NOMO-1 (cell line): ENCODE results near the gene CNIH3.
A peak's percentile ranks its signal among the peaks of the same experiment; 100 is the strongest.

ENCODE experiments used
- DNase-seq, 2 experiments: peaks; one replicate each; lab custom pipeline; 2025; ENCODE audit not compliant: unreplicated experiment in 2 of 2; lab: John Stamatoyannopoulos, UW

The CNIH3 gene

DNA sequence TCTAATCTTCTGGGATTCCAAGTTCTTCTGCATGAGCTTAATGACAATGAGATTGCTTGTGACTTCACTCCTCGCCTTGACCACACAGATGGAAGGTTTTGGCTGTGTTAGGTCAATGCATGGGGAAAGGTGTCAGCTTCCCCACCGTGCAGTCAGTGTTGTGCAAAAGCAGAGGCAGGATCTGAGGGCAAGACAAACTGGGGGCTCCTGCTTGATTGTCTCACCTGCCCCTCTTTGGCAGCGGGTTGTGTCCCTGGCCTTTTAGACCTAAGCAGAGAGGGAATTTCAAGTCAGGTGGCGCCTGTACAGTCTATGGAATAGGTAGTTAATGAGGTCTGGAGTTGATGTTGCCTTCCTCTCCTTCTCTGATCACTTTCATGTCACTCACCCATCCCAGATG is 150.1 kb downstream of the CNIH3 start:
- DNase-seq: no peak

GRCh38 chr1:224767031-224767430 is 150.9 kb downstream of the CNIH3 start:
- DNase-seq: no peak

- no peak for DNase-seq
Measured at GRCh38 chr1:224767676-224768075, 151.6 kb downstream of the CNIH3 start.

DNA sequence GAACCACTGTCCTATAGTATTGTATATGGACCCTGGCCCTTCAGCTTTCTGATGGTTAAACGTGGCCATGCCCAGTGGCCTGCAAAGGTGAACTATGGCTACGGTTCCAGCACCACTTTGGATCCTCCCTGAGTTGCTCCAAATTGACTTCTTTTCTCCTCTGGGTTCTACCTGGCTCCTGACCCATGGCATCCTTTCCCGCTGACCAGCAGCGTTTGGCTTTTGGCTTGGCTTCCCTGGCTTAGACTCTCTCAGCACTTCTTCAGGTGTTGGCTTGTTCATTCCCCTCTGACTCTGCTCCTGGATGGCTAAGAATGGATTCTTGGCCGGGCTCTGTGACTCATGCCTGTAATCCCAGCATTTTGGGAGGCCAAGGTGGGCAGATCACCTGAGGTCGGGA is 152.9 kb downstream of the CNIH3 start:
- DNase-seq: no peak

- DNase-seq: no peak
Measured at GRCh38 chr1:224769452-224770335, 153.6 kb downstream of the CNIH3 start.

DNA sequence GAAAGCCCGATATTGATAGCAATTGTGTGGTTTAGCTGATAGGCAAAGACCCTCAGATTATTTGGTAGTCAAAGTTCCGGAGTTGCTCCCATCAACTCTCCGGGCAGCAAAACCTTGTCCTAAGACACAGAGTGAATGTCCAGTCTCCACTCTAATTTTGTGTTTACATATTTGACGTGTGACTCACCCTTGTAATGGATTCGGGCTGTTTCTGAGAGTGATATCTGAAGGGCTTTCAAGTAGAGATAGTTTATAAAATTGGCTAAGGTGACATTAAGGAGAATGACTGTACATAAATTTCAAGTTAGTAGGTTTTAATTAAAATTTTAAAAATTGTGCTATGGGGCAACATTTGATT is 154.2 kb downstream of the CNIH3 start:
- DNase-seq: no peak

DNA sequence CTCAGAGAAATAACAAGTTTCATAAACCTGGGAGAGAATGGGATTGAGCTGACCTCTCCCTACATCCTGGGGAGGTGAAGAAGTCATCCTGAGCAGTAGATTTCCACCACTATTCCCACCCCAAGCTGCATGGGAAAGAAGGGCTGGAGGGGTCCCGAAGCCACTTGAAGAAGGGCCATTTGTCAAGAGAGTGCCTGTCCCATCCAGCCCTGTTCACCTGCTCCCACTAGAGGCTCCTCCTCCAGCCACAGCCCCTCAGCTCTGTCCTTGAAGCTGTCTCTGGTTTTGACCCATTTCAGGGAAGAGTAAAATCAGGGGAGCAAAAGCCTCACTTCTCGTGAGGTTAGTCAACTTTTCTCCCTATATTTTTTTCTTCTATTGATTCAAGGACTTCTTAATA is 157.5 kb downstream of the CNIH3 start:
- DNase-seq: no peak

- no peak for DNase-seq
Measured at GRCh38 chr1:224774378-224774777, 158.3 kb downstream of the CNIH3 start.

DNA sequence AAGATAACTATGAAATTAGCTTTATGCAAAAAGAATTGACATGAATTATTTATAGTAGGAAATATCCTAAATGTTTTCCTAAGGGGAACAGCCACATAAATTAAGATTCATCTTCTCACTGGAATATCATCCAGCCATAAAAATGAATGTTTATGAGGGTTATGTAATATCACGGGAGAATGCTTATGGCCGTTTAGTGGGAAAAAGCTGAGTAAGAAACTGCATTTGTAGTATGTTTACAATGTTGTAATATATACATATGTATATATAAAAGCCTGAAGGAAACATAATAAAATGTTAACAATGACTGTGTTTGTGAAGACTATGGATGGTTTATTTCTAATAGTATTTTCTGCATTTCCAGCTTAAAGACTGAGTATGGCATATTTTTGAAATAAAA is 161.1 kb downstream of the CNIH3 start:
- DNase-seq: no peak

GRCh38 chr1:224779536-224779935 is 163.4 kb downstream of the CNIH3 start:
- no peak for DNase-seq

- DNase-seq: no peak
Measured at GRCh38 chr1:224780736-224781135, 164.6 kb downstream of the CNIH3 start.

GRCh38 chr1:224781800-224782199 is 165.7 kb downstream of the CNIH3 start:
- no peak for DNase-seq

DNA sequence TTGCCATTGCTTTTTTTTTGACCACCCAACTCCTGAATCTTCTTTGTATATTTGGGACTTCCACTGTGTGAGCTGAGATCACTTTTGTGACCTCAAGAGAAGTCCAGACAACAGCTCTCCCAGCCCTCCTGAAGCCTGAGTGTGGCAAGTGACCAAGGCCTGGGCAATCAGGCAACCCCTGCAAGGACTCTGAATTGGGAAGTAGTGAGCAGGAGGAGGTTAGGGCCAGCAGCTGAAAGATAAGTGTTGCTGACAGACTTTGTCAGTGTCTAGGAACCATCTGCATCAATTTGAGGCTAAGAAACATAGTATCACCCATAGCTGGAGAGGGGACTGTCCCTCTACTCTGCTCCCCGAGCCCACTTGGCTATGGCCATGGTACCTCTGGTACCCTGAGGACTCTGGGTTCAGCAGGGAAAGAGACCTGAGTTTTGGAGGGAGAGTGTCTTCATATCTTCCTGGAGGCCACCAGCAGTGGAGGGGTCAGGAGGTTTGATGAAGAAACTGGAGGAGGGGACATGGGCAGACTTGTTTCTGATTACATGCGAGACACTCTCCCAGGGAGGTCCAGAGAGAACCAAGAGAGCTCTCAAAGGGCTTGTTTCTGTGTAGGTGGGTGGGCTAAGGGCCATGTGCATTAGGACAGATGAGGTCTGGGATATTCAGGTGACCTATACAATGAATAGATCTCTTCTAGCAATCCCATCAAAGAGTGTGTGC is 166.3 kb downstream of the CNIH3 start:
- DNase-seq: no peak

- DNase-seq: peak in 1 of 2 experiments; percentile 65
Measured at GRCh38 chr1:224783006-224783651, 167.0 kb downstream of the CNIH3 start.

- DNase-seq: no peak
Measured at GRCh38 chr1:224784265-224785039, 168.3 kb downstream of the CNIH3 start.

DNA sequence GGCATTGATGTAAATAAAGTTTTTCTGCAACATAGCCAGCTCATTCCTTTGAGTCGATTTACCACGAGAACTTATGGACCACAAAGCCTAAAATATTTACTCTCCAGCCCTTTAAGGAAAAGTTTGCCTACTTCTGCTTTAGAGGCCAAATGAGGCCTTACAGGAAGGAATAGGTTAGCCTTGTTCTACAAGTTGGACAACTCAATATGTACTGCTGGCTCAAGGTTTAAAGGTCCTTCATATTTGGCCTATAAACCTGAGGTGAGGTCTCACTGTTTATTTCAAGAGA is 168.9 kb downstream of the CNIH3 start:
- peak in 1 of 2 experiments; percentile 25 for DNase-seq

GRCh38 chr1:224785622-224786021 is 169.5 kb downstream of the CNIH3 start:
- DNase-seq: no peak

GRCh38 chr1:224786533-224787250 is 170.6 kb downstream of the CNIH3 start:
- DNase-seq: no peak

DNA sequence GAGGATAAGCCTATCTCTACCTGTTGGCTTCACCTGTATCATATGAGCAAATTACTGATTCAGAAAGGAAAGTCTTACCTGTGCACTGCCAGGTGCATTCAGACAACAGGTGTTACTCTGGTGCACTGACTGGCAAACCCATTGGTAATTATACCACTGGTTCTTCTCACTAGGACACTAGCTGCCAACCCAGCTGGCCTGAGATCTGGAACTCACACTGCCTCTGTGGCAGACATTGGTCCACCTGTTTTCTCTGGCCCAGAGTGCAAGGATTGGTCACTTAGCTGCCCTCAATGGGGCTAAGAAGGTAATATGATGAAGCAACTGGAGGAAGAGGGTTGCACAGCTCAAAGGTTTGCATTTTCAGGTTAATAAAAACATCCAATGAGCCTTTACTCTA is 173.2 kb downstream of the CNIH3 start:
- no peak for DNase-seq
